ENCODE measurements around the gene TRIM34.
"Not testable (repeated sequence)": the region's sequence is repeated elsewhere in the genome, so short reads cannot be mapped to it uniquely, and the experiment has no call there.

- TF ChIP-seq CTCF, POLR2A (IDR thresholded peaks at IDR 0.05): not testable (repeated sequence)
Measured at GRCh38 chr11:5584458-5584857, 40.3 kb upstream of the TRIM34 start.
